ENCODE measurements around the gene RIMKLB. TPM values are rescaled to one million over a fixed set of nuclear protein-coding genes. Genes with fewer than 3 reads are reported as not detected.

The RIMKLB gene
- total RNA-seq, 2 donors from 2014 or later = 4.3 to 6.0 TPM

DNA sequence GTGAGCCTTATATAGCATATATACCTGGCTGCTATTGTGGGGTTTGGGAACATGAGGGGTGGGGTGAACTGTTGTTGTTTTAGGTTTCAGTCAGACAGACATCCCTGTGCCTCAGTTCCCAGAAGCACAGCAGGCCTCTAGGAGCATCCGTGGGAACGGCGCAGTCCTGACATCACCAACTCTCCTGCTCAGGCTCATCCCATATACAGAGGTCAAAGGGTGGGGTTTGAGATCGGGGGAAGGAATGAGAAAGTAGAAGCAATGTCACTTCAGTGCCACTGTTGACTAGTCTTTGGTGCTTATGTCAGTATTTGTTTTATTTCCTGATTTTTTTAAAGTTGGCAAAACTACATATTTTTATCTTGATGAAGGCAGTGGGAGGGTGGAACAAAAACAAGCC is 81.5 kb downstream of the RIMKLB start:
- TF ChIP-seq, protein P1, sequence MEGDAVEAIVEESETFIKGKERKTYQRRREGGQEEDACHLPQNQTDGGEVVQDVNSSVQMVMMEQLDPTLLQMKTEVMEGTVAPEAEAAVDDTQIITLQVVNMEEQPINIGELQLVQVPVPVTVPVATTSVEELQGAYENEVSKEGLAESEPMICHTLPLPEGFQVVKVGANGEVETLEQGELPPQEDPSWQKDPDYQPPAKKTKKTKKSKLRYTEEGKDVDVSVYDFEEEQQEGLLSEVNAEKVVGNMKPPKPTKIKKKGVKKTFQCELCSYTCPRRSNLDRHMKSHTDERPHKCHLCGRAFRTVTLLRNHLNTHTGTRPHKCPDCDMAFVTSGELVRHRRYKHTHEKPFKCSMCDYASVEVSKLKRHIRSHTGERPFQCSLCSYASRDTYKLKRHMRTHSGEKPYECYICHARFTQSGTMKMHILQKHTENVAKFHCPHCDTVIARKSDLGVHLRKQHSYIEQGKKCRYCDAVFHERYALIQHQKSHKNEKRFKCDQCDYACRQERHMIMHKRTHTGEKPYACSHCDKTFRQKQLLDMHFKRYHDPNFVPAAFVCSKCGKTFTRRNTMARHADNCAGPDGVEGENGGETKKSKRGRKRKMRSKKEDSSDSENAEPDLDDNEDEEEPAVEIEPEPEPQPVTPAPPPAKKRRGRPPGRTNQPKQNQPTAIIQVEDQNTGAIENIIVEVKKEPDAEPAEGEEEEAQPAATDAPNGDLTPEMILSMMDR (IDR thresholded peaks at IDR 0.05) = no peak
- Histone ChIP-seq H3K9ac (ENCODE audit: low read depth in 2 of 2, low read length in 2 of 2) (no peak overlapping the region), H3K27ac (no peak overlapping the region), H3K4me3 (no peak overlapping the region), H3K36me3 (no peaks in the 10 kb centered on the region), H3K4me1 (no peaks in the 10 kb centered on the region), H3K27me3 (no peaks in the 10 kb centered on the region), H3K9me3 (no peaks in the 10 kb centered on the region)
- no peak for DNase-seq
- intact Hi-C loops (cut with DNase I) = no loop called here

DNA sequence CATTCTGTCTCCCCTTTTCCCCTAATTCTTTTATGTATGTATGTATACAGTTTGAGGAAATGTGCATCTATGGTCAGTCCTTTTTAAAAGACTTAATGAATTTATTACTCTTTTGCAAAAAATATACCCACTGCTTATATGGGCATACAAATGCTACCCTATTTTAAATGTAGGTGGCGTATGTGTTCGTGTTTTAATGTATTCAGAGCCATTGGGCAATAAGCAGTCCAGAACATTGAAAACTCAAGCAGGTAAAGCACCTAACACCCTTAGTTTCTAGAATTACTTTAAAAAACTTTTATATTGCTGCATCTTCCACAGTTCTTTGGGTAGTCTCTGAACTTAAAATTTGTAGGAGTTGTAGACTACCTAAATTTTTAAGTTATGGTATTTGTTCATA is 82.1 kb downstream of the RIMKLB start:
- TF ChIP-seq, protein P1 (IDR thresholded peaks at IDR 0.05) = no peak
- no peaks in the 10 kb centered on the region for H3K36me3 ChIP-seq
- intact Hi-C loops (cut with DNase I) = no loop called here
- H3K27ac ChIP-seq = no peak overlapping the region
- H3K9ac ChIP-seq (ENCODE audit: low read depth in 2 of 2, low read length in 2 of 2) = no peak overlapping the region
- H3K27me3 ChIP-seq = no peaks in the 10 kb centered on the region
- H3K9me3 ChIP-seq = no peaks in the 10 kb centered on the region
- no peak for DNase-seq
- no peaks in the 10 kb centered on the region for H3K4me1 ChIP-seq
- H3K4me3 ChIP-seq = no peak overlapping the region

GRCh38 chr12:8780389-8780788 is 82.6 kb downstream of the RIMKLB start:
- Histone ChIP-seq H3K36me3 (no peaks in the 10 kb centered on the region), H3K27me3 (no peaks in the 10 kb centered on the region), H3K4me1 (no peaks in the 10 kb centered on the region), H3K9me3 (no peaks in the 10 kb centered on the region), H3K27ac (no peak overlapping the region), H3K9ac (ENCODE audit: low read depth in 2 of 2, low read length in 2 of 2) (no peak overlapping the region), H3K4me3 (no peak overlapping the region)
- intact Hi-C loops (cut with DNase I) = no loop called here
- no peak for DNase-seq
- TF ChIP-seq, protein P1 (IDR thresholded peaks at IDR 0.05) = no peak

GRCh38 chr12:8781381-8782127 is 83.8 kb downstream of the RIMKLB start:
- Histone ChIP-seq H3K4me3 (no peak overlapping the region), H3K4me1 (no peaks in the 10 kb centered on the region), H3K9ac (ENCODE audit: low read depth in 2 of 2, low read length in 2 of 2) (no peak overlapping the region), H3K27ac (no peak overlapping the region), H3K27me3 (no peaks in the 10 kb centered on the region), H3K36me3 (no peaks in the 10 kb centered on the region), H3K9me3 (no peaks in the 10 kb centered on the region)
- TF ChIP-seq, protein P1 (IDR thresholded peaks at IDR 0.05) = no peak
- intact Hi-C loops (cut with DNase I) = no loop called here
- DNase-seq = no peak

GRCh38 chr12:8784290-8784888 is 86.6 kb downstream of the RIMKLB start:
- no peak overlapping the region for H3K4me3 ChIP-seq
- no peaks in the 10 kb centered on the region for H3K27me3 ChIP-seq
- TF ChIP-seq, protein P1 (IDR thresholded peaks at IDR 0.05) = no peak
- H3K27ac ChIP-seq = no peak overlapping the region
- DNase-seq = no peak
- no peak overlapping the region for H3K9ac ChIP-seq (ENCODE audit: low read depth in 2 of 2, low read length in 2 of 2)
- H3K36me3 ChIP-seq = no peaks in the 10 kb centered on the region
- intact Hi-C loops (cut with DNase I) = no loop called here
- H3K9me3 ChIP-seq = no peaks in the 10 kb centered on the region
- no peaks in the 10 kb centered on the region for H3K4me1 ChIP-seq

All from colonic mucosa (tissue), 4 donors.